ENCODE results near the gene MSLN.

The MSLN gene

DNA sequence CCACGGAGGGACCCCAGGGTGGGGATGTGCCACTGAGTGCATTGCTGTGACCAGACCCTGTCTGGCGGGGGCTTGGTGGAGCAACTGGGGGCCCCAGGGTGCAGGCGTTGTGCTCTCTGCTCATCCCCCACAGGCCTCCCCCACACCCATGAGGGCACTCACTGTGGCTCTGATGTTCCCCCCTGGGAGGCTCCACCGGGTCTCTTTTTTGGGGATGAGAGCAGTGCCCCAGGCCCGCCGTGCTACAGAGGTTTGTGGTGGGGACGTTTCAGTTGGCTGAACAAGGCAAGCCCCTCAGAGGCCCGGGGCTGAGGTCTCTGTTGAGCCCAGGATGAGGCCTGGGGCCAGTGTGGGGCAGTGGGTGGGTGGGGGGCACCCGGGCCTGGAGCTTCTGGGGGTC, 36.8 kb upstream of the MSLN start:
- no peak for DNase-seq

GRCh38 chr16:724188-725040, 36.1 kb upstream of the MSLN start:
- DNase-seq: no peak

DNA sequence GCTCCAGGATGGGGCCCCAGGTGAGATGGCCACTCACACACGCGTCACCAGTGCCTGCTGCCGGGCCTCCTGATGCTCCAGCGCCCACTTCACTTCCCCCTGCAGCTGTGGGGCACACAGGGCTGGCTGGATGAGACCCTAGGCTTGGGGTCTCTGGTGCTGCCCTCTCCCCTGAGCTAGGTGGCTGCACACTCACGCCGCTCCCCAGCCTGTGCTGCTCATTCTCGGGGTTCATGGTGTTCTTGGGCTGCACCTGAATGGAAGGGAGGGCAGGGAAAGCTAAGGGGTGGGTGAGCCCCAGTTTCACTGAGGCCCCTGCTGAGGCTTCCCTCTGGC, 35.5 kb upstream of the MSLN start:
- DNase-seq: no peak

DNA sequence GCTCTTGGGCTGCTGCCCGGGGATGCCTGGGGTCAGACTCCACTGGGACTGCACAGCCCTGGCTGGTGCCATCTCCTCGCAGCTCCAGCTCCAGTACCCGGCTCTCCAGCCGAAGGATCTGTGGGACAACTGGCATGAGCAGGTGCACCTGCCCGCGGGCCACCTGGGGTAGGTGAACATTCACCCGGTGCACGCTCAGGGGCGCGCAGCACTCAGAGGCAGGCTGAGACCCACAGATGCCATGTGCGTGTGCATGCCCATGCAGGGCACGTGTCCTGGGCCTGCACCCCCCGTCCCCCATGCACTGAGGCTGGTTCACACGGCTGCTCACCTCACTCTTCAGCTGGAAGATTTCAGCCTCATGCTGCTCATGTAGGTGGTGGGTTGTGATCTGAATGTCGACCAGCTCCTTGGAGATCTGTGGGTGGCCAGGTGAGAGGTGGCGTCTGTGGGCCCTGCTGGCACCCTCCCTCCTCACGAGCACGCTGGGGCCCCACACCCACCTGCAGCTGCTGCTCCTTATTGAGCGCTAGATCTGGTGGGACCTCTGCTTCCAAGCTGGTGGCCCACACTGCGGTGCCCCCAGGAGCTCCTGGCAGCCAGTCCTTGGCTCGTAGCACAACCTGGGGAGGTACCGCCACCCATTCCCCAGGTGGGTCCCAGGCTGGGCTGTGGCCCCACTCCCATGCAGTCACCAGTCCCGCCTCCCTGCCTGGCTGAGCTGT, 34.9 kb upstream of the MSLN start:
- peak; percentile 16 for DNase-seq

DNA sequence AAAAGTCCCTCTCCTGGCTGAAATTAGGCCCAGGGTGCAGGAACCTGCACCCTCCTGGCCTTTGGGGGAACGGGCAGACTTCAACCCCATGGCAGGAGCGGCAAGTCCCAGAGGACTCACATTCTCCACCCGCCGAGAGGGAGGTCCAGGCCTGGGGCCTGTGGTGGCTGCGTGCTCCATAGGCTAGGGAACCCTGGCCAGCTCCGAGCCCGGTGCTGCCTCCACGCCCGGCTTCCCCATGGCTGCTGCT, 34.4 kb upstream of the MSLN start:
- DNase-seq: no peak

- DNase-seq: peak; percentile 74
Measured at GRCh38 chr16:726438-727290, 33.9 kb upstream of the MSLN start, which contains the start of the genes CCDC78 and HAGHL. Gene CCDC78, minus strand, starts transcription at chr16:726443. Its CDS starts 76 bp downstream, at chr16:726367. Gene HAGHL, plus strand, starts transcription at chr16:727106. Its CDS starts 404 bp downstream, at chr16:727510.

DNA sequence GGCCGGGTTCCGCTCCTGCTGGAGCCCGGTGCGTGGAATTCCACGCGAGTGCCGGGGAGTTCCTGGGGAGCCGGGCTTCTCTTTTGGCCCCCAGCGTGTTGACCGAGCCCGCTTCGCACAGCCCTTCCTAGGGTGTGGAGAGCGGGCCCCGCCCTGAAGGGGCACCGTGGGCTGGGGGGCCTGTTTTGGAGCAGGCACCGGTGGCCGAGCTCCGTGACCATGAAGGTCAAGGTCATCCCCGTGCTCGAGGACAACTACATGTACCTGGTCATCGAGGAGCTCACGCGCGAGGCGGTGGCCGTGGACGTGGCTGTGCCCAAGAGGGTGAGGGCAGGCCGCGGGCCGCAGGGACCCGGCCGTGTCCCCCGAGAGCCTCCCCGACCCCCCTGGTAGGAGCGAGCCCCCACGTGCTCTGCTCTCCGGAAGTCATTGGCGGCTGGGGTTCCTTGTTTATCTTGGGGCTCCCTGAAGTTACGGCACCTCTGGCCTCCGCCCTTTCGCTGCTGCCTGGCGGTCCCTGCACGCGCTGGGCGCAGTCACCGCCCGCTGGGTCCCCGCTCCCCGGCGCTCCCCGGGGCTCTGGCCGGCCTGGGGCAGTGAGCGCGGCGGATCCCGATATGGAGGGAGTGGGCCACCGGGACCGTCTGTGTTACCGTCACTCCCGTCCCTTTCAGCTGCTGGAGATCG, 33.1 kb upstream of the MSLN start:
- DNase-seq: peak; percentile 37

DNA sequence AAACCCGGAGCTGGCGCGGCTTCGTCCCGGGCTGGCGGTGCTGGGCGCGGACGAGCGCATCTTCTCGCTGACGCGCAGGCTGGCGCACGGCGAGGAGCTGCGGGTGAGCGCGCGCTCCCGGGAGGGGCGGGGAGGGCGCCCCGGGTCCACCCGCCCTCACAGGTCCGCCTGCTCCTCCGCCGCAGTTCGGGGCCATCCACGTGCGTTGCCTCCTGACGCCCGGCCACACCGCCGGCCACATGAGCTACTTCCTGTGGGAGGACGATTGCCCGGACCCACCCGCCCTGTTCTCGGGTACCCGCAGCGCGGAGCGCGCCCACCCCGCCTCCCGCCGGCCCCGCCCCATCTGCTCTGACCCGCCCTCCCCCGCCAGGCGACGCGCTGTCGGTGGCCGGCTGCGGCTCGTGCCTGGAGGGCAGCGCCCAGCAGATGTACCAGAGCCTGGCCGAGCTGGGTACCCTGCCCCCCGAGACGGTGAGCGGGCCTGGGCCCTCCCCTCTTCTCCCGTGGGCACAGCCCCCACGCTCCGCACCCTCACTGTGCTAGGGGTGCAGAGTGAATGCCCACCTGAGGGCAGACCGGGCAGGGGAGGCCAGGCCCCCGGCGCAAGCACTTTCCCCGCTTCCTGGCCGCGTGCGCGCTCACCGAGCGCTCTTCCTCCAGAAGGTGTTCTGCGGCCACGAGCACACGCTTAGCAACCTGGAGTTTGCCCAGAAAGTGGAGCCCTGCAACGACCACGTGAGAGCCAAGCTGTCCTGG, 32.2 kb upstream of the MSLN start:
- DNase-seq: peak; percentile 94

DNA sequence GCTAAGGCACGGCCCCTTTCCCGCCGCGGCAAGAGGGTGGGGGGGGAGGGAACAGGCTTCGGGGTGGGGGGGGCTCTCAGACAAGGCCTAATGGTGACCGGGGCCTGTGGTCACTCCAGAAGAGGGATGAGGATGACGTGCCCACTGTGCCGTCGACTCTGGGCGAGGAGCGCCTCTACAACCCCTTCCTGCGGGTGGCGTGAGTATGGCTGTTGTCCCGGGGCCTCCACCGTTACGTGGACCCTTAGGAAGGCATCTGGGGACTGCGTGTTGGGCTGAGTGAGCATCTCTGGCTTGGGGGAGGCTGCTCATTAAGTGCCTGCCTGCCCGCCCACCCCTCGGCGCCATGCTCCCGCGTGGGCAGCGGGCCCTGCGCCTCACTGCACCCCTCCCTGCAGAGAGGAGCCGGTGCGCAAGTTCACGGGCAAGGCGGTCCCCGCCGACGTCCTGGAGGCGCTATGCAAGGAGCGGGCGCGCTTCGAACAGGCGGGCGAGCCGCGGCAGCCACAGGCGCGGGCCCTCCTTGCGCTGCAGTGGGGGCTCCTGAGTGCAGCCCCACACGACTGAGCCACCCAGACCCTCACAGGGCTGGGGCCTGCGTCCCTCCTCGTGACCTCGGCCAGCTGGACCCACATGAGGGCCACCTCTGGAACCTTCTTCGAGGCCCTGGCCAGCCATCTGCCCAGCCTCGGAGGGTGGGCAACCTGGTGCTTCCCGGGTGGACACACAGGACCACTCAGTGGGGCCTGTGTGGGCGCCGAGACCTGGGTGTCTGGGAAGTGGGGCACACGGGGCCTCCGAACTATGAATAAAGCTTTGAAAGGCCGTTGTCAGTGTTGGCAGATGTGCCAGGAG, 31.4 kb upstream of the MSLN start:
- no peak for DNase-seq

GRCh38 chr16:729768-730665, 30.5 kb upstream of the MSLN start:
- DNase-seq: no peak

- DNase-seq: no peak
Measured at GRCh38 chr16:730666-731509, 29.6 kb upstream of the MSLN start.

GRCh38 chr16:732332-732731, 28.2 kb upstream of the MSLN start:
- no peak for DNase-seq

DNA sequence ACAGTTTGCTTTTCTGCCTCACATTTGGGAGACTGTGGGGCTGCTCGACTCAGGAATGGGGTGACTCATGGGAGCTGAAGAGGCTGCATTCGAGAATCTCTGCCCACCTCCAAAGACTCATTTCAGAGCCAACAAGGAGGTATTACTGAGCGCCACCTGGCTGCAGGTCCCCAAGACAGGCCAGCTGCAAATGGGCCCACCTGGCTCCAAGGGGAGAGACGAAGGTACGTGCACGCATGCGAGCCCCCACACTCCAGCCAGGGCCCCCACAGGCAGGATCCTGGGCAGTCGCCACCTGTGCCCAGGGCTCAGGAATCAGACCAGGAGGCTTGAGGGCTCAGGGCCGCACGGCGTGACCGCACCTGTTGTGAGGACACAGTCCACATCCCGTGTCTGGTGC, 27.6 kb upstream of the MSLN start:
- no peak for DNase-seq

- no peak for DNase-seq
Measured at GRCh38 chr16:733382-734207, 26.9 kb upstream of the MSLN start.

GRCh38 chr16:734208-734980, 26.1 kb upstream of the MSLN start:
- no peak for DNase-seq

- DNase-seq: no peak
Measured at GRCh38 chr16:734981-735881, 25.3 kb upstream of the MSLN start.

Data from NCI-H146 (cell line).